A549 (cell line): ENCODE results near the gene PRSS12.

Source experiments
- CHD2 ChIP-seq: fragments of 150-350 bp; IDR thresholded peaks from 2 replicates; pipeline ENCODE4 v1.6.1; 2014; ENCODE audit warnings: low read length; ENCODE audit not compliant: partially characterized antibody
- CTCF ChIP-seq: fragments of >200 bp; sonication (Bioruptor Twin); formaldehyde crosslinking; IDR thresholded peaks from 3 replicates; pipeline ENCODE4 v1.5.1; 2016
- HOXA7 ChIP-seq: fragments of 250-450 bp; sonication (Bioruptor Pico); IDR thresholded peaks from 2 replicates; pipeline ENCODE4 v1.5.0; 2020; ENCODE audit warnings: mild to moderate bottlenecking, moderate library complexity
- MYC ChIP-seq: IDR thresholded peaks from 2 replicates; pipeline ENCODE4 v1.6.1; 2012; ENCODE audit warnings: mild to moderate bottlenecking, inconsistent platforms, low read length, improper control_type of control experiment, borderline replicate concordance

GRCh38 chr4:118400356-118400755, 47.6 kb upstream of the PRSS12 start:
- no peak for TF ChIP-seq HOXA7 (CRISPR knock-in tag)
- no peak for TF ChIP-seq CTCF
- TF ChIP-seq MYC = no peak
- TF ChIP-seq CHD2 = no peak
